Measurements from ENCODE around the gene CISH. TPM values are rescaled to one million over a fixed set of nuclear protein-coding genes. Genes with fewer than 3 reads are reported as not detected.
A peak's percentile ranks its signal among the peaks of the same experiment; 100 is the strongest.

The CISH gene
- polyA plus RNA-seq, 10 donors: 8.6 to 14.7 (median 11.6) TPM

DNA sequence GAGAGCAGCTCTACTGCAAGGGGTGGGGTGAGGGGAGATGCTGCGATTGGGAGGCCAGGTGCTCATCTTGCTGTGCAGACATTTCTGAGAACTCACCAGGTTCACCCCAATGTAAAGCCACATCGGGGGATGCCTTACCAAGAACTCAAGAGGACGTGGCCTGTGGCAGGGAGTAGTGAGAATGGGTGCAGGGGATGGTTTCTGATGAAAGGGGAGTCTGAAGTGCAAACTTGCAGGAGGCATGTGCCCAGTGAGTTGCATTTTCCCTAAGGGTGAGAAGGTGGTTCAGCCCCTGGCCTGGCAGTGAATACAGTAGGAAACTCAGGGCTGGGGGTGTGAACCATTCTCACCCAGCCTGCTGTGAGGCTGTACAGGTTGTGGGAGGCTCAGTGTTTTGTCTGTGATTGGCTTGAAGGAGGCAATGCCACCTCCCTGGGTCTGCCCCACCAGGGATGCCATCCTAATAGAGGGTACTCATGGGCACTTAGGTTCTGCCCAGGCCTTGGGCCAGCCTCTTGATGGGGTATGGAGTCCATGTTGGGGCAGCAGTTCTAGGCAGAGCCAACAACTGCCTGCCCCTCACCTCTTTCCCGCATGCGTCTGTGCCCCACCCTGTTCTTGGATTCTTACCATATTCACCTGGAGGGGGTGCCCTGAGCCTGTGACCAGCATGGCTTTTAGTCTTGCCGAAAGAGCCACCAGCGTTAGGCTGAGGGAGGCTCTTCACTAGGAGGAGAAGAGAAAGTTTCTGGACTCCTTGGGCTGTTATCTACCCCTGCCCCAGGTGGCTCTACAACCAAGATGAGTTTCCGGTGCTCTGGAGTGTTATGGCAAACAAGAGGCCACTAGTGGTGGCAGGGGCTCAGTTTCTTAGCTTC is 37.8 kb downstream of the CISH start:
- DNase-seq: no peak

DNA sequence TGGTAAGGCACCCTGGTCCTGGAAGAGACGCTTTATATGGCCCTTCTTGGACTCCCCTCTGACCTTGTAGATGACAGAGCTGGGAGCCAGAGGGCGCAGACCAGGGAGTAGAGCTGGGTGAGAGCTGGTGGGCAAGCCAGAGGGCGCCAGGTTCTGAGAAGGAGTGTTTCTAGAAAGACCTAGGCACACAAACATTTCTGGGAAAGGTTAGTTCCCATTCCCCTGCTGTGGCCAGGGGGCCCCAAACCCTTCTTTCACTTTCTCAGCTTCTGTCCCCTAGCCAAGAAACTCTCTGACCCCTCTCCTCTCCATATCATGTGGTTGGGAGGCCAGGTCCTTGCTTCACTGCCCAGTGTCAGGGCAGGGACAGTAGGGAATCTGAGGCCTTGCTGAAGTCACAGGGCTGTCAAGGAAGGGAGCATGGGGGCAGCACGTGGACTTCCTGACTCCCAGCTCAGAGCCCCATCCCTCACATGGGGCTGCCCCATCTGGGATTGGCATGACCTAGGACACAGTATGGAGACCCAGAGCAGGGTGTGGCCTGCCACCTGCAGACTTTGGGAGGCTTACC is 38.7 kb downstream of the CISH start:
- DNase-seq: no peak

DNA sequence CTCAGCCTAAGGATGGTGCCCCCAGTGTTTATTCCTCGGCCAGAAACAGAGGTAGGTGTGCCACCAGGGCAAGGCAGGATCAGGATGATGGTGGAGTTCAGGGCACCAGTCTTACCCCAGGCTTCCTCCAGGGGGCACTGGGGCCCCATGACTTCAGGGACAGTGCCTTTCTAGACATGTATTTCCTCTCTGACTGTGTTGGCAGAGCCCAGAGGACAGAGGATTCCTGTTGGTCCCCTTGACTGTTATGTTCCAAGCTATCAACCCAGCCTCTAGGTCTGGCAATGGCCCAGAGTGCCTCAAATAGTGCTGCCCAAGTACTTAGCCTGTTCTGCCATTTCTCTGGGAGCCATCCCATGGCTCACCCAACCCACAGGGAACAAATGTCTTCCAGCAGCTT is 39.4 kb downstream of the CISH start:
- peak; percentile 53 to 84 (median 77) for DNase-seq

DNA sequence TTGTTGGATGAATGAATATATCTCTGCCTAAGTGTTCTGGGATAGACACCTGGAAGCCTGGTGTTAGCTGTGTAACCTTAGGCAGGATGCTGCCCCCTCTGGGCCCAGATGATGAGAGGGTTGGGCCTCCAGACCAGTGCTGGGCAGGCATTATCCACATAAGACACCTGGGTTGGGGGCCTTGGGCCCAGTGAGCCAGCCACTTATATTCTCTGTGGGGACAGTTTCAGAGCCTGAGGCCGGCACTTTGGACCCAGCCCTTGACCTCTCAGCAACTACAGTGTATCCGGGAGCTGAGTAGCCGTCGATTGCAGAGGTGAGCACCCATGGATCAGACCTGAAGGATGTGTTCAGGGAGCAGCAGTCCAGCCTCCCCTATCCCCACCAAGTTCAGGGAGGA is 40.1 kb downstream of the CISH start:
- no peak for DNase-seq

DNA sequence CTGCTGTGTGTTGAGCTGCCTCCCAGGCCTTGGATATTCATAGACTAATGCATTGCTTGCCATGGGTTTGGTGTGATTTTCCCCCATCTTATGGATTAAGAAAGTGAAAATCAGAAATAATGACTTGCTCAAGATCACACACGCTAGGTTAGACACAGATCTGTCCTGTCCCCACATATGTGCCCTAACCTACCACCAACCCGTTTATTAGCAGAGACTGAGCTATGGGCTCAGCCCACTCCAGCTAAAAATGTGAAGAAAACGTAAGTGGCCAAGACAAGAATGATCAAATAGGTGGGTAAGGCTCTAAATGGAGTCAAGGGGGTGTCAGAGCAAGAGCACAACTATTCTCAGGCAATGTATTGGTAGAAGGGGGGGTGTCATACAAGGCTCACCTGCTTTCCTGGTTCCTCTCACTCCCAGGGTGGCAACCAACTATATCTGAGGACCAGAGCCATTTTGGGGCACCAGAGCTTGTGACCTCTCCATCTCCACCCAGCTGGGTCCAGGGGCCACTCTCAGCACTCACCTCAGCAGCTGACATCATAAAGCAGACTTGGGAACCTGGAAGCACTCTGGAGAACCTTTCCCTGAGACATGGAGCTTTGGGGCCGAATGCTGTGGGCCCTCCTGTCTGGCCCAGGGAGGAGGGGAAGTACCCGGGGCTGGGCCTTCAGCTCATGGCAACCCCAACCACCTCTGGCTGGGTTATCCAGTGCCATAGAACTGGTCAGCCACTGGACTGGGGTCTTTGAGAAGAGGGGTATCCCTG is 40.9 kb downstream of the CISH start:
- DNase-seq: no peak

DNA sequence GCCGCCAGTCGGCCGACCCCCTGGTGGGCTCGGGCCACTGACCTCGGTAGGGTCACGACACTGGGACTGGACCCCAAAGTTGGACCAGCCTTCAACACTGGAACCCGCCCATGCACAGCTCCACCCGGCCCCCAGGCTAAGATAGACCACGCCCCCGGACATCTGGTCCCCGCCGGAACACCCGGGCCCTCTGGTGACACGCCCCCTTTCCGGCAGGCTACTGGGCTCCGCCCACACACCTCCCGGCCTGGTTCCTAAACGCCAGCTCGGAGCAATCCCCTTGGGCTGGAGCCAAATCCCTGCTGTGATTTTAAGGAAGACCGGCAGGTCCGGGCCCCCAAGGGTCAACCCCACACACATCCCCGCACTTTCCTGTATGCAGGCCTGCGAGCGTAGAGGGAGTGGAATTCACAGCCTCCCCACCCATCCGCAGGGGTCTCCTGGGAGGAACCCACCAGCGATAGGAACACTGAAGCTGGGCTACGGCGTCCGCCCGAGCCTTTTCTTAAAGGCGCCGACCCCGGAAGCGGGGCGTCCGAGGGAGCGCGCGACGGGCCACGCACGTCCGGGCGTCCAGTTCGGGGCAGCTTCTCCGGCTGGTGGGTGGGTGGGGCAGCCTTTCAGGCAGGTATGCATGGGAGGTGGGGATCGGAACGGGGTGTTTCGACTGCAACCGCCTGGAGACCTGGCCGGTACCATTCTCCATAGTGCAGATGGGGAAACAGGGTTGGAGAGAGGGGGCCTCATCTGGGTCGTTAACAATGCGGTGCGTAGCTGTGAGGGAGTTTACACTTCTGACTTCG is 42.4 kb downstream of the CISH start, which contains the start of gene HEMK1:
Gene HEMK1, plus strand, starts transcription at position 576 of the 803 bp plus-strand sequence. CDS start 1,583 bp downstream, outside the sequence.
- DNase-seq: peak; percentile 96 to 99 (median 97)

DNA sequence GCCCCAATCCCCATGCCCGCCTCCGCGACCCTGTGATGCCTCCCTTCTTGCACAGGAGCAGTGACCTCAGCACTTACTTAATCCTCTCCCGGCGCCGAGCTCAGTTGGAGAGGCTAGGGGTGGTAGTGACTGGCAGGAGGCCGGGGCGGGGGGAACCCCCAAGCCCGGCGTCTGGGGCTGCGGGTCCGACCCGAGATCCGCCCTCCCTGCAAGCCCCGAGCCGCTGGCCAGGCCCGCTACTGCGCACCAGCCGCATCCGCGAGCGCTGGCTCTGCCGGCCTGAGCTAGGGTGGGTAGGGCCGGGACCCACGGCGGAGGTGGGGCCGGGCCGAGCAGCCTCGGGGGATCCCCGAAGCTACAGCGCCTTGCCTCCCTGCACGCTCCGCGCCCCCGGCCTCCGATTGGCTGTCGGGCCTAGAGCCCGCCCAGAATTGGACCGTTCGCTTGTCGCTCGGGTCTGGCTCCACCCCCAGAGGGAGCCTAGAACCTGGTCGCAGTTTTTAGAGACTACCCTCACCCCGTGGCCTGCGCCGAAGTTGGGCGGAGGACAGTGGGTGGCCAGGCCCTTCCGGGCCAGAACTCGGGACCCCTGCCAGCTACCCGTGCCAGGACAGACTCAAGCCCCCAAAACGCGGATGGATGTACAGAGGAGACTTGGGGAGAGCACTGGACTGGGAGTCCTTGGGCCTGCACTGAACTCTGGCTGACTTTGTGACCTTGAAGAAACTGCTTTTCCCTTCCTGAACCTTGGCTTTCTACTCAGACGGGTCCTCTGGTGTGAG is 44.0 kb downstream of the CISH start, which contains the start of gene C3orf18:
Gene C3orf18, minus strand, starts transcription at position 362 of the 782 bp plus-strand sequence. CDS start 2,048 bp downstream, outside the sequence.
- DNase-seq: peak; percentile 88 to 96 (median 92)

DNA sequence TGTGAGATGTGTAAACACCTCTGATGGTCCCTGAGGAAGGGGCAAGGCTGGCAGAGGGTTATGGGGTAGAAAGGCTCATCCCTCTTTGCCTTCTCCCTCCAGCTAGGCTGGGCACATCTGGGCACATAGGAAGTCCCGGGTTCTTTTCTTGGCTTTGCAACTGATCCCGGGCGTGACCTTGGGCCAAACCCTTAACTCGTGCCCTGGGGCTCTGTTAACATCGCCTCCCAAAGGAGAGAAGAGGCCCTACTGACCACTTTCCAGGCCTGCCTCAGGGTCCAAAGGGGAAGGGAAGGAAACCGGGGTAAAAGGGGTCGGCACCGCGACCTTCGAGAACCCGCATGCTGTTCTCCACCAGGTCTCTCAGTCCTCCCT is 44.6 kb downstream of the CISH start:
- DNase-seq: peak in 1 of 3 donors; percentile 29

DNA sequence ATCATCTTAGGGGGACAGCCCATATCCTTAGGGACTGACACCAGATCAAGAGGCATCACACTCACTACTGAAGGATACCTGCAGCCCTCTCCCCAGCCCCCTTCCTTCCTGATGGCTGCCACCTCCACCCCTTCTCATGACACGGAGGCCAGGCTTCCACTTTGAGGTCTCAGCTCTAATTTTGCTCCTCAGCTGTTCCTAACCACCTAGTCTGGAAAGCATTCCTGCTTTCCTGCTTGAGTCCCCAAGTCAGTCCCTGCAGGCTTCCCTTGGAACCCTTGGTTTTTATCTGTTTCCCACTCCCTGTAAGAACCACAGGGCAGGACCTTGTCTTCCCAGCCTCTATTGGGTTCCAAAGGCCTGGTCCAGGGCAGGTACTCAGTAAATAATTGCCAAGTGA is 47.3 kb downstream of the CISH start:
- DNase-seq: no peak

DNA sequence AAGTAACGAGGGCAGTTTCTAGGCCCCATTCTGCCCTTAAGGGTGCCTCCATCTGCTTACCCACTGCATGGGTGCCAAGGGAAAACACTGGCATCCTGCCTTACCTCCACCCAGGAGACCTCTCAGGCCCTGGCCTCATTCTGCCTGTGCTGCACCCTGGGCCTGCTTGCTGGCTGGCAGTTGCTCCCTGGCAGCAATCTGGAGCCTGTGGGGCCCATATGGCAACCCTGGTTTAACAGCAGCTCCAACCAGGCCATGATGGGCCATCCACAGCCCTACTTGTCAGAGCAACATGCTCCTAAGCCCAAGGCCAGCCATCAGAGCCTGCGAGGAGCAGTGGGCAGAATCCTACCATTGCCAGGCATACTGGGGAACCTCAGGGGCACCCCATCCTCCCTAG is 47.7 kb downstream of the CISH start:
- no peak for DNase-seq

DNA sequence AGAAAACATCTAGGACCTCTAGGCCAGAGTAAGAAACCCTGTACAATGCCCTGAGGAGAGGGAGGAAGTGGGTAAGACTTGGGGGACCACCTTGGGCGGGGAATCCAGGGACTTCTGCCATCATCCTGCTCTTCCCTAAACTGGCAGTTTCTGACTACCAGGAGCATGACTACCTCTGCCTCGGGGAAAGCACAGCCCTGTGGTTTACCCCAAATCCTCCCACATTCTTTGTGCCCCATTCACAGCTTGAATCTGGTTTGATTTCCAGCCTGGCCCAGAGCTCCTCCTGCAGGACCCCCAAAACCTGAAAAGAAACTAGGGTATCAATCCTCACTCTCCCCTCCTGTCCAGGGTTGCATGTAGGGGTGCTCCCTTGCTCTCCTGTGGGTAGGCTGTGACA is 48.7 kb downstream of the CISH start:
- DNase-seq: no peak

DNA sequence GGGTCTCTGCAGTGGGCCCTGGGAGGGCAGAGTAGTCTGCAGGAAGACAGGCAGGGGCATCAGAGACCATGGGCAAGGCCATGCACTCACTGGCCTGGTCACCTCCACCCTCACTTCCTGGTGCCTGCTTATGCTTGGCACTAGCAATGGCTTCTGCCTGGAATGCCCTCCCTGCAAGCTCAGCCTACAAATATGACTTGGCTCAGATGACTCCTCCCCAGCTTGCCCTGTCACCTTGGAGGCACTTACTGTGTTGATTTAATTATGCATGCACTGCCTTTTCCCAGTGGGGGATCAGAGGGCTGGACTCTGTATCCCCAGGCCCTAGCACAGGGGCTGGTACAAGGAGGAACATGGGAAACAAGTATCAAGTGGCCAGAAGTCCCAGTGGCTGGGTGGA is 51.9 kb downstream of the CISH start:
- DNase-seq: no peak

DNA sequence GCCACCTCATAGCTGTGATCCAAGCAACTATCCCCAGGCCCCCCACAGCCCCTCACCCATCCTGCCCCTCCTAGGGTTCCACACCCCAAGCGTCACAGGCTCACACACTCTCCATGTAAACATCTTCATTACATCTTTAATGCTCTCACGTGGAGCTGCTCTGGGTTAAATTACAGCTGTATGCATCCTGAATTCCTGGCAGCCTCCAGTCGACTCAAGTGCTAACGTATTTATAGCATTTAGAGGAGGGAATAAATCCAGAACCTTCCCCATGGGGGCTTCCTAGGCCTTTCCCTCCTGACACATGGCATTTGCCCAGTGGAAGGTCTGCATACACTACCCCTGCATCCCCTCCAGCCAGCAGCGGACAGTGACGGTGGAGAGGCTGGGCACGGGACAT is 53.7 kb downstream of the CISH start:
- DNase-seq: peak in 1 of 3 donors; percentile 61

DNA sequence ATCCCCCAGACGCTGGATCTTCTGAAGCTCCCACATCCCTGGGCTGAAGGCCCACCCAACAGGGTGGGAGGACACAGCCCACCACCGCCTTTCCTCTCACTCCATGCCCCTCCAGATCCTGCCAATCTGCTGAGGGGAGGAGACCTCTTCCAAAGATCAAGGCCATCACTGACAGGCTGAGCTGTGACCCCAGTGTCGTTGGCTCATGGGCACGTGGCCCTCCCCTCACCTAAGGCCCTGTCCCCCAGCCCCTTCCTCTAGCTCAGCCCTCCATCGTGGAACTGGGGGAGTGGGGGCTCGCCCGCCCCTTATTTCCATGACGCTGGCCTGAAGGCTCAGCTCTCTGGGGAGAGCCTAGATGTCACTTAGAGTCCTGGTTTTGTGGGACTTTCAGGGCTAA is 54.5 kb downstream of the CISH start:
- no peak for DNase-seq

Other genes with a start within 250 kb of the CISH start
- 10 to 100 TPM in 1 of 10 donors, 1 to 10 TPM in 9; 3.6 to 11.0 (median 5.7) TPM for gene CACNA2D2, start 108.1 kb downstream of the CISH start, polyA plus RNA-seq (ENCODE audit: insufficient read length in 10 of 10)
- gene C3orf18, start 44.0 kb downstream of the CISH start, polyA plus RNA-seq (ENCODE audit: insufficient read length in 10 of 10): 10 to 100 TPM; 13.1 to 21.5 (median 16.8) TPM
- gene HEMK1, start 42.3 kb downstream of the CISH start, polyA plus RNA-seq (ENCODE audit: insufficient read length in 10 of 10): 10 to 100 TPM; 14.3 to 18.4 (median 16.2) TPM
- 10 to 100 TPM; 23.1 to 30.1 (median 25.4) TPM for gene MAPKAPK3, start 5.4 kb upstream of the CISH start, polyA plus RNA-seq (ENCODE audit: insufficient read length in 10 of 10)
- under 1 TPM; 0.07 to 0.76 (median 0.22) TPM for gene DOCK3, start 63.2 kb upstream of the CISH start, polyA plus RNA-seq (ENCODE audit: insufficient read length in 10 of 10)

Measured in muscle of back (tissue), 11 donors.